ENCODE results near the gene ASF1B. TPM values are rescaled to one million over a fixed set of nuclear protein-coding genes. Genes with fewer than 3 reads are reported as not detected.
A peak's percentile ranks its signal among the peaks of the same experiment; 100 is the strongest.
"Not testable (repeated sequence)": the region's sequence is repeated elsewhere in the genome, so short reads cannot be mapped to it uniquely, and the experiment has no call there.

Gene ASF1B
- total RNA-seq (1 to 10 TPM; 1.5 to 1.9 TPM), total RNA-seq (1.2 to 2.8 reads per million in 2 donors)

GRCh38 chr19:14136509-14137281 lies at the start of gene ASF1B:
ASF1B (minus strand) TSS chr19:14136589; CDS start chr19:14136456, 133 bp downstream.
- peaks cover 19% of the 10 kb centered on the region for H3K4me1 Mint-ChIP-seq
- H3K27ac Mint-ChIP-seq: peak within 1 kb of the TSS; percentile 92
- peak within 1 kb of the TSS; percentile 99 for H3K4me3 Mint-ChIP-seq
- DNase-seq: peak; percentile 94 to 98 (median 94)
- peaks cover 7% of the 10 kb centered on the region for H3K36me3 Mint-ChIP-seq (ENCODE audit: low read depth)
- H3K27me3 Mint-ChIP-seq: no peaks in the 10 kb centered on the region
- H3K9me3 ChIP-seq (ENCODE audit: control insufficient read depth, low read length, poor library complexity, severe bottlenecking): no peaks in the 10 kb centered on the region
- ATAC-seq: peak; percentile 85

GRCh38 chr19:14185691-14186090 lies 49.3 kb upstream of the ASF1B start:
- H3K9me3 ChIP-seq (ENCODE audit: control insufficient read depth, low read length, poor library complexity, severe bottlenecking); H3K36me3 Mint-ChIP-seq (ENCODE audit: low read depth); H3K4me3 Mint-ChIP-seq; H3K27me3 Mint-ChIP-seq; DNase-seq; ATAC-seq; H3K27ac Mint-ChIP-seq: not testable (repeated sequence)
- peaks cover 15% of the 10 kb centered on the region for H3K4me1 Mint-ChIP-seq

GRCh38 chr19:14185158-14185557 lies 48.8 kb upstream of the ASF1B start:
- no peaks in the 10 kb centered on the region for H3K27me3 Mint-ChIP-seq
- no peak overlapping the region for H3K4me3 Mint-ChIP-seq
- ATAC-seq: no peak

GRCh38 chr19:14183741-14184350 lies 47.5 kb upstream of the ASF1B start:
- ATAC-seq (no peak), DNase-seq (no peak)
- no peak overlapping the region for H3K4me3 Mint-ChIP-seq
- H3K36me3 Mint-ChIP-seq (ENCODE audit: low read depth): peaks cover 3% of the 10 kb centered on the region
- no peaks in the 10 kb centered on the region for H3K9me3 ChIP-seq (ENCODE audit: control insufficient read depth, low read length, poor library complexity, severe bottlenecking)
- H3K27me3 Mint-ChIP-seq: no peaks in the 10 kb centered on the region
- peaks cover 7% of the 10 kb centered on the region for H3K4me1 Mint-ChIP-seq
- H3K27ac Mint-ChIP-seq: no peak overlapping the region

More at GRCh38 chr19:14185158-14185557, 48.8 kb upstream of the ASF1B start:
- H3K4me1 Mint-ChIP-seq: peaks cover 9% of the 10 kb centered on the region
- H3K9me3 ChIP-seq (ENCODE audit: control insufficient read depth, low read length, poor library complexity, severe bottlenecking): no peaks in the 10 kb centered on the region
- peak overlapping the region; percentile 60 for H3K27ac Mint-ChIP-seq
- H3K36me3 Mint-ChIP-seq (ENCODE audit: low read depth): peaks cover 3% of the 10 kb centered on the region
- DNase-seq: no peak

GRCh38 chr19:14182476-14182875 lies 46.1 kb upstream of the ASF1B start:
- no peaks in the 10 kb centered on the region for H3K36me3 Mint-ChIP-seq (ENCODE audit: low read depth)
- H3K4me1 Mint-ChIP-seq: peaks cover 3% of the 10 kb centered on the region
- no peak overlapping the region for H3K27ac Mint-ChIP-seq
- no peaks in the 10 kb centered on the region for H3K9me3 ChIP-seq (ENCODE audit: control insufficient read depth, low read length, poor library complexity, severe bottlenecking)
- no peak for ATAC-seq
- H3K27me3 Mint-ChIP-seq: no peaks in the 10 kb centered on the region
- DNase-seq: no peak
- H3K4me3 Mint-ChIP-seq: no peak overlapping the region

- DNase-seq (no peak), ATAC-seq (no peak)
- no peaks in the 10 kb centered on the region for H3K9me3 ChIP-seq (ENCODE audit: control insufficient read depth, low read length, poor library complexity, severe bottlenecking)
- Mint-ChIP-seq H3K4me3 (no peak overlapping the region), H3K27me3 (no peaks in the 10 kb centered on the region), H3K27ac (no peak overlapping the region), H3K4me1 (peaks cover 3% of the 10 kb centered on the region), H3K36me3 (ENCODE audit: low read depth) (no peaks in the 10 kb centered on the region)
These were observed 45.5 kb upstream of the ASF1B start for GRCh38 chr19:14181906-14182305.

GRCh38 chr19:14181199-14181598 lies 44.8 kb upstream of the ASF1B start:
- not testable (repeated sequence) for H3K4me1 Mint-ChIP-seq; H3K4me3 Mint-ChIP-seq; H3K9me3 ChIP-seq (ENCODE audit: control insufficient read depth, low read length, poor library complexity, severe bottlenecking); H3K36me3 Mint-ChIP-seq (ENCODE audit: low read depth); ATAC-seq; H3K27me3 Mint-ChIP-seq; DNase-seq; H3K27ac Mint-ChIP-seq

GRCh38 chr19:14177496-14178074 lies 41.2 kb upstream of the ASF1B start:
- peaks cover 6% of the 10 kb centered on the region for H3K36me3 Mint-ChIP-seq (ENCODE audit: low read depth)
- peaks cover 8% of the 10 kb centered on the region for H3K4me1 Mint-ChIP-seq
- H3K9me3 ChIP-seq (ENCODE audit: control insufficient read depth, low read length, poor library complexity, severe bottlenecking): no peaks in the 10 kb centered on the region
- H3K27me3 Mint-ChIP-seq: no peaks in the 10 kb centered on the region
- ATAC-seq (no peak), DNase-seq (no peak)
- H3K27ac Mint-ChIP-seq: no peak overlapping the region
- no peak overlapping the region for H3K4me3 Mint-ChIP-seq

- Mint-ChIP-seq H3K27ac (peak overlapping the region; percentile 43), H3K4me3 (peak overlapping the region; percentile 3), H3K27me3 (no peaks in the 10 kb centered on the region), H3K4me1 (peaks cover 8% of the 10 kb centered on the region), H3K36me3 (ENCODE audit: low read depth) (peaks cover 6% of the 10 kb centered on the region)
- DNase-seq: no peak
- no peak for ATAC-seq
- no peaks in the 10 kb centered on the region for H3K9me3 ChIP-seq (ENCODE audit: control insufficient read depth, low read length, poor library complexity, severe bottlenecking)
These were observed 39.0 kb upstream of the ASF1B start for GRCh38 chr19:14175351-14175792.

GRCh38 chr19:14174883-14175282 lies 38.5 kb upstream of the ASF1B start:
- Mint-ChIP-seq H3K27ac (peak overlapping the region; percentile 43), H3K36me3 (ENCODE audit: low read depth) (peaks cover 11% of the 10 kb centered on the region), H3K4me1 (peaks cover 11% of the 10 kb centered on the region), H3K27me3 (no peaks in the 10 kb centered on the region), H3K4me3 (no peak overlapping the region)
- no peaks in the 10 kb centered on the region for H3K9me3 ChIP-seq (ENCODE audit: control insufficient read depth, low read length, poor library complexity, severe bottlenecking)
- DNase-seq (no peak), ATAC-seq (no peak)

GRCh38 chr19:14168993-14169392 lies 32.6 kb upstream of the ASF1B start:
- no peak overlapping the region for H3K27ac Mint-ChIP-seq
- H3K27me3 Mint-ChIP-seq: no peaks in the 10 kb centered on the region
- no peak for DNase-seq
- peaks cover 30% of the 10 kb centered on the region for H3K4me1 Mint-ChIP-seq
- no peak for ATAC-seq
- H3K36me3 Mint-ChIP-seq (ENCODE audit: low read depth): peaks cover 6% of the 10 kb centered on the region
- peak overlapping the region; percentile 76 for H3K4me3 Mint-ChIP-seq
- no peaks in the 10 kb centered on the region for H3K9me3 ChIP-seq (ENCODE audit: control insufficient read depth, low read length, poor library complexity, severe bottlenecking)

GRCh38 chr19:14168259-14168972 lies 32.0 kb upstream of the ASF1B start:
- peak overlapping the region; percentile 76 for H3K4me3 Mint-ChIP-seq
- ATAC-seq (no peak), DNase-seq (no peak)

GRCh38 chr19:14167576-14168138 lies 31.3 kb upstream of the ASF1B start:
- no peaks in the 10 kb centered on the region for H3K27me3 Mint-ChIP-seq
- peak overlapping the region; percentile 93 for H3K27ac Mint-ChIP-seq
- peak; percentile 81 for ATAC-seq
- no peak for DNase-seq
- H3K9me3 ChIP-seq (ENCODE audit: control insufficient read depth, low read length, poor library complexity, severe bottlenecking): no peaks in the 10 kb centered on the region
- H3K36me3 Mint-ChIP-seq (ENCODE audit: low read depth): peaks cover 6% of the 10 kb centered on the region
- H3K4me1 Mint-ChIP-seq: peaks cover 30% of the 10 kb centered on the region
- H3K4me3 Mint-ChIP-seq: peak overlapping the region; percentile 93

More at GRCh38 chr19:14168259-14168972, 32.0 kb upstream of the ASF1B start:
- H3K27ac Mint-ChIP-seq: peak overlapping the region; percentile 47
- no peaks in the 10 kb centered on the region for H3K9me3 ChIP-seq (ENCODE audit: control insufficient read depth, low read length, poor library complexity, severe bottlenecking)
- H3K4me1 Mint-ChIP-seq: peaks cover 30% of the 10 kb centered on the region
- no peaks in the 10 kb centered on the region for H3K27me3 Mint-ChIP-seq
- H3K36me3 Mint-ChIP-seq (ENCODE audit: low read depth): peaks cover 6% of the 10 kb centered on the region

Measured in T-helper 17 cell (primary cell).